ENCODE results near the gene KCTD17. TPM values are rescaled to one million over a fixed set of nuclear protein-coding genes. Genes with fewer than 3 reads are reported as not detected.

The KCTD17 gene
- total RNA-seq, 1 experiment from 2014 or later: 11.7 TPM

DNA sequence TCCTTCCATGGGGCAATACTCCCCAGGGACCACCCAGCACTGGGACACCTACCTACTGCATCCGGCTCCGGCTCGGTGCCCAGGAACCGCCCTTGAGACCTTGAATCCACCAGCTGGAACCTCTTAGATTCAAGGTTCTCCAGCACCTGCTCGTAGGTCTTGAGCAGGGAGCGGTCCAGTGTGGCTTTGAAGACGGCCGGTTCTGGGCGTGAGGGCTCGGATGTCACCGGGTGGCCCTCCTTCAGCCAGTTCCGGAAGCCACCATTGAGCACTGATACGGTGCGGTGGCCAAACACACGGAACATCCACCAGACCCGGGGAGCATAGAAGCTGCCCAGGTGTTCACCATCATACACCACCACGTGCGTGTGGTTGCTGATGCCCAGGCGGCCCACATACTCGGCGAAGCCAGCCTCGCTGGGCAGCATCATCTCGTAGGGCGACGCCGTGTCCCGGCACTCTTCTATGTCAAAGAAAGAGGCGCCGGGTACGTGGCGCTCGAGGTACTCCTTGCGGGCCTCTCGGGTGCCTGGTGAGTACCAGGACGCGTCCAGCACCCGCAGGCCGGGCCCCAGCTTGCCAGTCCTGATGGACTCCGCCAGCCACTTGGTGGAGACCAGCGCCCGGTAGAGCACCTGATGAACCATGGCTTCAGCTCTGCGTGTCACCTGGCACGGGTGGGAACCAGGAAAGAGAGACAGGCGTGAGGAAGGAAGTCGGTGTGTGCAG lies 33.3 kb upstream of the KCTD17 start:
- Mint-ChIP-seq H3K9me3 (ENCODE audit: unreplicated experiment) (no peaks in the 10 kb centered on the region), H3K27ac (ENCODE audit: low read depth, unreplicated experiment) (peak overlapping the region; percentile 54), H3K27me3 (ENCODE audit: insufficient read depth, unreplicated experiment) (no peaks in the 10 kb centered on the region), H3K4me1 (ENCODE audit: insufficient read depth, unreplicated experiment) (peaks cover 22% of the 10 kb centered on the region), H3K4me3 (ENCODE audit: unreplicated experiment) (peak overlapping the region; percentile 91), H3K36me3 (ENCODE audit: insufficient read depth, unreplicated experiment) (no peaks in the 10 kb centered on the region)
- BruUV-seq (replicated peaks): no TSS peak
- no peak for TF ChIP-seq CTCF (IDR thresholded peaks at IDR 0.05; ENCODE audit: unreplicated experiment)
- intact Hi-C loops (cut with micrococcal nuclease): no loop called here
- CTCF ChIA-PET: interaction anchor here (0.6 to 1.5 kb wide), 5 partner anchors 14 to 474 kb away, joined by 3 to 7 read pairs (median 3); no protein-coding TSS in a partner anchor
- DNase-seq (ENCODE audit: unreplicated experiment): no peak
- POLR2A ChIA-PET: interaction anchor here (0.5 to 5.6 kb wide), 8 partner anchors 13 to 358 kb away, joined by 3 to 95 read pairs (median 8); no protein-coding TSS in a partner anchor

DNA sequence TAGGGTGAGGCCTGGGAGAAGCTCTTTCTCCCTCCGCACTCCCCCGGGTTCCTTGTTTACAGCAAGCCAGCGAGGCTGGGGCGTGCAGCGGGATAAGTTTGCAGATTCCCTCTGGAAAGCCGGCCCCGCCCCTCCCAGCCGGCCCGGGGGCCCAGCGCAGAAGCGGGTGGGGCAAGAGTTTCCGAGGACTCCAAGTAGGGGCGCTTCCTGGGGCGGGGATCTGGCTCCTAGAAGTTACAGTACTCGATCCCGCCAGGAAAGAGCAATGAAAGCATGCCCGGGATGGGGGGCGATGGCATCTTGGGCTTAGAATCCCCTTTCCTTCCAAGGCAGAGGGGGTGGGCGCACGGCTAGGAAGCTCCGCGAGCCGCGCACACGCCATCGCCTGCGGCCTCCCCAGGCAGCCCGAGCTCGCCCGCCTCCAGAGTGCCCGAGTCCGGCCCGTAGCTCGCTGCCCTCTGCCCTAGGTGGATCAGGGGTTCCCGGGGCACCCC lies 32.7 kb upstream of the KCTD17 start:
- intact Hi-C loops (cut with micrococcal nuclease): no loop called here
- Mint-ChIP-seq H3K27ac (ENCODE audit: low read depth, unreplicated experiment) (peak overlapping the region; percentile 54), H3K4me1 (ENCODE audit: insufficient read depth, unreplicated experiment) (peaks cover 22% of the 10 kb centered on the region), H3K4me3 (ENCODE audit: unreplicated experiment) (peak overlapping the region; percentile 91), H3K27me3 (ENCODE audit: insufficient read depth, unreplicated experiment) (no peaks in the 10 kb centered on the region), H3K36me3 (ENCODE audit: insufficient read depth, unreplicated experiment) (peaks cover 3% of the 10 kb centered on the region), H3K9me3 (ENCODE audit: unreplicated experiment) (no peaks in the 10 kb centered on the region)
- peak; percentile 36 for DNase-seq (ENCODE audit: unreplicated experiment)
- ChIA-PET POLR2A (interaction anchor here (0.5 to 5.6 kb wide), 12 partner anchors 9 to 490 kb away, joined by 3 to 95 read pairs (median 7); partner anchors contain the start of genes EIF3D and IFT27), CTCF (interaction anchor here (0.6 to 2.0 kb wide), 7 partner anchors 12 to 474 kb away, joined by 3 to 11 read pairs (median 4); no protein-coding TSS in a partner anchor)
- no peak for TF ChIP-seq CTCF (IDR thresholded peaks at IDR 0.05; ENCODE audit: unreplicated experiment)
- TSS peak; percentile 34 for BruUV-seq (replicated peaks)

- no TSS peak for BruUV-seq (replicated peaks)
- TF ChIP-seq CTCF (IDR thresholded peaks at IDR 0.05; ENCODE audit: unreplicated experiment): no peak
- ChIA-PET POLR2A (interaction anchor here (0.5 to 5.6 kb wide), 16 partner anchors 9 to 490 kb away, joined by 3 to 95 read pairs (median 6); partner anchors contain the start of genes EIF3D and IFT27), CTCF (interaction anchor here (0.6 to 2.0 kb wide), 11 partner anchors 11 to 282 kb away, joined by 3 to 11 read pairs (median 4); no protein-coding TSS in a partner anchor)
- H3K27me3 Mint-ChIP-seq (ENCODE audit: insufficient read depth, unreplicated experiment): no peaks in the 10 kb centered on the region
- peak within 1 kb of the TSS; percentile 91 for H3K4me3 Mint-ChIP-seq (ENCODE audit: unreplicated experiment)
- peak; percentile 62 for DNase-seq (ENCODE audit: unreplicated experiment)
- peaks cover 6% of the 10 kb centered on the region for H3K36me3 Mint-ChIP-seq (ENCODE audit: insufficient read depth, unreplicated experiment)
- intact Hi-C loops (cut with micrococcal nuclease): no loop called here
- peak within 1 kb of the TSS; percentile 88 for H3K27ac Mint-ChIP-seq (ENCODE audit: low read depth, unreplicated experiment)
- no peaks in the 10 kb centered on the region for H3K9me3 Mint-ChIP-seq (ENCODE audit: unreplicated experiment)
- peaks cover 22% of the 10 kb centered on the region for H3K4me1 Mint-ChIP-seq (ENCODE audit: insufficient read depth, unreplicated experiment)
Observed at GRCh38 chr22:37019309-37020191, 32.0 kb upstream of the KCTD17 start, which contains the start of the genes MPST and TST. TSS of gene MPST (plus strand) at chr22:37019742. CDS start at chr22:37019837, 95 bp downstream. TSS of gene TST (minus strand) at chr22:37019447. CDS start at chr22:37018732, 715 bp downstream.
